DOHH2 (cell line): ENCODE measurements around the gene PDILT.

Experiments
- EZH2phosphoT487 ChIP-seq: fragments of 200-600 bp; sonication (generic); IDR thresholded peaks from 2 replicates; pipeline ENCODE4 v1.6.1; 2017; ENCODE audit warnings: borderline replicate concordance, mild to moderate bottlenecking, antibody characterized with exemption, low read length, moderate library complexity, mixed read lengths
- TF ChIP-seq, protein P1 (sequence below): fragments of 200-600 bp; sonication (generic); IDR thresholded peaks from one replicate; pipeline ENCODE4 v1.5.1; 2014; ENCODE audit warnings: antibody characterized with exemption, mild to moderate bottlenecking, low read depth, low read length; ENCODE audit not compliant: poor library complexity, severe bottlenecking

DNA sequence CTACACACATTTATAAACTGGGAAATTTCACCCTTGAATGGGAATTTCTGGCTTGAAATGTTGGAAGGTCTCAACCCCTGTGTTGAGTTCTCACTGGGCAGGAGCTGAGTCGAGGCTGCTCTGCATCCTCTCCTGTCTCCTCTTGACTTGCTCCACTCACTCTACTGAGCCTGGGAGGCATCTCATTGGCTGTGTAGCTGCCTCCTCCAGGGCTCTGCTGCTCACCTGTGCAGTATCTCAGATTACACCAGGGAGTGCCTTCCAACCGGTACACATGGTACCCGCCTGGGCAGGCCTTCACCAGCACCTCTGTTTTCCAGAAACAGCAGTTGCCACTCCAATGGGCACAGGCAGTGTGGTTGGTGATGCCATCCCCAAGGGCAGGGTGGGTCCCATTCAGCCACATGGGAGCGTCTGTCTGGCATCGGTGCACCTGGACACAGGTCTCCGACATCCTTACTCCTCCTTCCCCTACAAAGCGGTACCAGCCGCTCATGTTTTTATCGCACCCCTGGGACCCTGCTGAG lies 80.9 kb downstream of the PDILT start:
- TF ChIP-seq, protein P1, sequence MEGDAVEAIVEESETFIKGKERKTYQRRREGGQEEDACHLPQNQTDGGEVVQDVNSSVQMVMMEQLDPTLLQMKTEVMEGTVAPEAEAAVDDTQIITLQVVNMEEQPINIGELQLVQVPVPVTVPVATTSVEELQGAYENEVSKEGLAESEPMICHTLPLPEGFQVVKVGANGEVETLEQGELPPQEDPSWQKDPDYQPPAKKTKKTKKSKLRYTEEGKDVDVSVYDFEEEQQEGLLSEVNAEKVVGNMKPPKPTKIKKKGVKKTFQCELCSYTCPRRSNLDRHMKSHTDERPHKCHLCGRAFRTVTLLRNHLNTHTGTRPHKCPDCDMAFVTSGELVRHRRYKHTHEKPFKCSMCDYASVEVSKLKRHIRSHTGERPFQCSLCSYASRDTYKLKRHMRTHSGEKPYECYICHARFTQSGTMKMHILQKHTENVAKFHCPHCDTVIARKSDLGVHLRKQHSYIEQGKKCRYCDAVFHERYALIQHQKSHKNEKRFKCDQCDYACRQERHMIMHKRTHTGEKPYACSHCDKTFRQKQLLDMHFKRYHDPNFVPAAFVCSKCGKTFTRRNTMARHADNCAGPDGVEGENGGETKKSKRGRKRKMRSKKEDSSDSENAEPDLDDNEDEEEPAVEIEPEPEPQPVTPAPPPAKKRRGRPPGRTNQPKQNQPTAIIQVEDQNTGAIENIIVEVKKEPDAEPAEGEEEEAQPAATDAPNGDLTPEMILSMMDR: no peak
- no peak for TF ChIP-seq EZH2phosphoT487
